ENCODE results near the gene RAPGEF1. TPM values are rescaled to one million over a fixed set of nuclear protein-coding genes. Genes with fewer than 3 reads are reported as not detected.

The RAPGEF1 gene
- total RNA-seq, 1 donor from 2014 or later: 73.1 TPM

- DNase-seq (ENCODE audit: low spot score): no peak
- Mint-ChIP-seq H3K27ac (ENCODE audit: unreplicated experiment) (peak overlapping the region; percentile 90), H3K27me3 (ENCODE audit: low read depth) (no peaks in the 10 kb centered on the region), H3K36me3 (ENCODE audit: low read depth) (peaks cover 15% of the 10 kb centered on the region), H3K4me1 (ENCODE audit: low read depth) (peaks cover 40% of the 10 kb centered on the region), H3K9me3 (ENCODE audit: low read depth) (no peaks in the 10 kb centered on the region), H3K4me3 (ENCODE audit: unreplicated experiment) (no peak overlapping the region)
- TF ChIP-seq CTCF (IDR thresholded peaks at IDR 0.05): no peak
These were observed 99.3 kb downstream of the RAPGEF1 start for GRCh38 chr9:131640438-131641137.

GRCh38 chr9:131639769-131640437, 100.0 kb downstream of the RAPGEF1 start:
- Mint-ChIP-seq H3K4me3 (ENCODE audit: unreplicated experiment) (no peak overlapping the region), H3K27me3 (ENCODE audit: low read depth) (no peaks in the 10 kb centered on the region), H3K4me1 (ENCODE audit: low read depth) (peaks cover 43% of the 10 kb centered on the region), H3K36me3 (ENCODE audit: low read depth) (peaks cover 15% of the 10 kb centered on the region), H3K9me3 (ENCODE audit: low read depth) (no peaks in the 10 kb centered on the region), H3K27ac (ENCODE audit: unreplicated experiment) (no peak overlapping the region)
- no peak for TF ChIP-seq CTCF (IDR thresholded peaks at IDR 0.05)
- no peak for DNase-seq (ENCODE audit: low spot score)

GRCh38 chr9:131636593-131636992, 103.3 kb downstream of the RAPGEF1 start:
- peak overlapping the region; percentile 22 for H3K27ac Mint-ChIP-seq (ENCODE audit: unreplicated experiment)
- H3K9me3 Mint-ChIP-seq (ENCODE audit: low read depth): no peaks in the 10 kb centered on the region
- H3K36me3 Mint-ChIP-seq (ENCODE audit: low read depth): peaks cover 17% of the 10 kb centered on the region
- H3K27me3 Mint-ChIP-seq (ENCODE audit: low read depth): no peaks in the 10 kb centered on the region
- H3K4me1 Mint-ChIP-seq (ENCODE audit: low read depth): peaks cover 28% of the 10 kb centered on the region
- TF ChIP-seq CTCF (IDR thresholded peaks at IDR 0.05): no peak
- DNase-seq (ENCODE audit: low spot score): no peak
- no peak overlapping the region for H3K4me3 Mint-ChIP-seq (ENCODE audit: unreplicated experiment)

GRCh38 chr9:131635892-131636291, 104.0 kb downstream of the RAPGEF1 start:
- TF ChIP-seq CTCF (IDR thresholded peaks at IDR 0.05): no peak
- no peak overlapping the region for H3K4me3 Mint-ChIP-seq (ENCODE audit: unreplicated experiment)

GRCh38 chr9:131635285-131635684, 104.6 kb downstream of the RAPGEF1 start:
- H3K4me3 Mint-ChIP-seq (ENCODE audit: unreplicated experiment): no peak overlapping the region
- DNase-seq (ENCODE audit: low spot score): no peak
- H3K4me1 Mint-ChIP-seq (ENCODE audit: low read depth): peaks cover 17% of the 10 kb centered on the region
- TF ChIP-seq CTCF (IDR thresholded peaks at IDR 0.05): peak; percentile 23
- H3K9me3 Mint-ChIP-seq (ENCODE audit: low read depth): no peaks in the 10 kb centered on the region
- peaks cover 15% of the 10 kb centered on the region for H3K36me3 Mint-ChIP-seq (ENCODE audit: low read depth)
- H3K27ac Mint-ChIP-seq (ENCODE audit: unreplicated experiment): peak overlapping the region; percentile 70
- H3K27me3 Mint-ChIP-seq (ENCODE audit: low read depth): no peaks in the 10 kb centered on the region

More at GRCh38 chr9:131635892-131636291, 104.0 kb downstream of the RAPGEF1 start:
- H3K27ac Mint-ChIP-seq (ENCODE audit: unreplicated experiment): no peak overlapping the region
- no peaks in the 10 kb centered on the region for H3K27me3 Mint-ChIP-seq (ENCODE audit: low read depth)
- no peaks in the 10 kb centered on the region for H3K9me3 Mint-ChIP-seq (ENCODE audit: low read depth)
- no peak for DNase-seq (ENCODE audit: low spot score)
- peaks cover 15% of the 10 kb centered on the region for H3K36me3 Mint-ChIP-seq (ENCODE audit: low read depth)
- H3K4me1 Mint-ChIP-seq (ENCODE audit: low read depth): peaks cover 21% of the 10 kb centered on the region

Measured in chondrocyte (in vitro differentiated cells).